ENCODE results near the gene MUC22.
A peak's percentile ranks its signal among the peaks of the same experiment; 100 is the strongest.

MUC22 gene

GRCh38 chr6:31079656-31080261 is 69.5 kb downstream of the MUC22 start:
- DNase-seq (ENCODE audit: low read depth), result no peak

GRCh38 chr6:31081872-31082271 is 71.6 kb downstream of the MUC22 start:
- no peak for DNase-seq (ENCODE audit: low read depth)

DNA sequence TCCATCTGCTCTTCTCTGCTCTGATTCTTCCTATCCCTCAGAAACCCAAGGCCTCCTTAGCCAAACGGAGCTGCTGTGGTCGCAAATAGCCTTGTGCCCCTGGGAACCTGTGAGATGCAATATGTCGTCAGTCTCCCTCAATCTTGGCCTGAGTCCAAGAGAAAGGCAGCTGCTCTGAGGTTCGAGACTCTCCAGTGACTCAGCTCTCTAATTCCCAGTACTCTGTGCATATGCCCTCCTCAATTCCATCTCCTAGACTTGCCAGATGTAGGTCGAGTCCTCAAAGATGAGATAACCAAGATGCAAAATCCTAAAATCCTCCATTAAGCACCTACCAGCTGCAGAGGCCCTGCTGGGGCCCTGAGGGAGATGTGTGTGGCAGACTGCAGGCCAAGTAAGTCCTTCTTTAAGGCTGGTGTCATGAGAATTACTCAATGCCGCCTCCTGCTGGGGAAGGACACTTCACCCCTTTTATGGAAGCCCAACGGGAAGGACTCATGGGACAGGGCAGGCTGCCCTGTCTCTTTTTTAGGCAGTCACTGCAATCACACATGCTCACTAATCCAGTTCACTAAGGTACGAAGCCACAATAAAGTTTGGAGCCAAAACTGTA is 73.6 kb downstream of the MUC22 start:
- DNase-seq (ENCODE audit: low read depth), result peak; percentile 39
